ENCODE results near the gene MTG1.

MTG1 gene

GRCh38 chr10:133444342-133445267, 50.6 kb downstream of the MTG1 start:
- no peak for DNase-seq (ENCODE audit: low read depth)
- TF ChIP-seq, protein P1, sequence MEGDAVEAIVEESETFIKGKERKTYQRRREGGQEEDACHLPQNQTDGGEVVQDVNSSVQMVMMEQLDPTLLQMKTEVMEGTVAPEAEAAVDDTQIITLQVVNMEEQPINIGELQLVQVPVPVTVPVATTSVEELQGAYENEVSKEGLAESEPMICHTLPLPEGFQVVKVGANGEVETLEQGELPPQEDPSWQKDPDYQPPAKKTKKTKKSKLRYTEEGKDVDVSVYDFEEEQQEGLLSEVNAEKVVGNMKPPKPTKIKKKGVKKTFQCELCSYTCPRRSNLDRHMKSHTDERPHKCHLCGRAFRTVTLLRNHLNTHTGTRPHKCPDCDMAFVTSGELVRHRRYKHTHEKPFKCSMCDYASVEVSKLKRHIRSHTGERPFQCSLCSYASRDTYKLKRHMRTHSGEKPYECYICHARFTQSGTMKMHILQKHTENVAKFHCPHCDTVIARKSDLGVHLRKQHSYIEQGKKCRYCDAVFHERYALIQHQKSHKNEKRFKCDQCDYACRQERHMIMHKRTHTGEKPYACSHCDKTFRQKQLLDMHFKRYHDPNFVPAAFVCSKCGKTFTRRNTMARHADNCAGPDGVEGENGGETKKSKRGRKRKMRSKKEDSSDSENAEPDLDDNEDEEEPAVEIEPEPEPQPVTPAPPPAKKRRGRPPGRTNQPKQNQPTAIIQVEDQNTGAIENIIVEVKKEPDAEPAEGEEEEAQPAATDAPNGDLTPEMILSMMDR (conservative IDR thresholded peaks at IDR 0.05; ENCODE audit: low read length), result no peak
- H3K4me3 ChIP-seq (ENCODE audit: low read length), result no peak overlapping the region

DNA sequence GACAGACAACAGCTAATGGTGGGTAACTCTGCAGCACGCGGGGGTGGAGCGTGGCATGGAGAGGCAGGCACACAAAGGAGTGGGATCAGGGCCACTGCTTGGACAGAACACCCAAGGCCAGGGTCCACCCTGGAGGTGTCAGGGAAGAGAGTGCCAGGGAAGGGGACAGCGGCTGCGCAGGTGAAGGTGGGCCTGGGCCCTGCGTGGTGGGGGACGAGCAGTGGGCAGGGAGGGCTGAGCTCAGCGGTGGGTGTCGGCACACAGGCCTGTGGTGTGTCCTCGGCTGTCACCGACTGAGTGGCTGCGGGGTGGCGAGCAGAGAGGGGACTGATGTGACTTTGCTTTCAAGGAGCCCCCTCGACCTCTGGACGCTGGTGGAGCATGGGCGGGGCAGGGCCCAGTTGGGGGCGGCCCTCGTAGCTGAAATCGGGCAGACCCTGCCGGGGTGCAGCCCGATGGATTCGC, 51.3 kb downstream of the MTG1 start:
- no peak overlapping the region for H3K4me3 ChIP-seq (ENCODE audit: low read length)
- no peak for DNase-seq (ENCODE audit: low read depth)
- TF ChIP-seq, protein P1 (conservative IDR thresholded peaks at IDR 0.05; ENCODE audit: low read length), result no peak

DNA sequence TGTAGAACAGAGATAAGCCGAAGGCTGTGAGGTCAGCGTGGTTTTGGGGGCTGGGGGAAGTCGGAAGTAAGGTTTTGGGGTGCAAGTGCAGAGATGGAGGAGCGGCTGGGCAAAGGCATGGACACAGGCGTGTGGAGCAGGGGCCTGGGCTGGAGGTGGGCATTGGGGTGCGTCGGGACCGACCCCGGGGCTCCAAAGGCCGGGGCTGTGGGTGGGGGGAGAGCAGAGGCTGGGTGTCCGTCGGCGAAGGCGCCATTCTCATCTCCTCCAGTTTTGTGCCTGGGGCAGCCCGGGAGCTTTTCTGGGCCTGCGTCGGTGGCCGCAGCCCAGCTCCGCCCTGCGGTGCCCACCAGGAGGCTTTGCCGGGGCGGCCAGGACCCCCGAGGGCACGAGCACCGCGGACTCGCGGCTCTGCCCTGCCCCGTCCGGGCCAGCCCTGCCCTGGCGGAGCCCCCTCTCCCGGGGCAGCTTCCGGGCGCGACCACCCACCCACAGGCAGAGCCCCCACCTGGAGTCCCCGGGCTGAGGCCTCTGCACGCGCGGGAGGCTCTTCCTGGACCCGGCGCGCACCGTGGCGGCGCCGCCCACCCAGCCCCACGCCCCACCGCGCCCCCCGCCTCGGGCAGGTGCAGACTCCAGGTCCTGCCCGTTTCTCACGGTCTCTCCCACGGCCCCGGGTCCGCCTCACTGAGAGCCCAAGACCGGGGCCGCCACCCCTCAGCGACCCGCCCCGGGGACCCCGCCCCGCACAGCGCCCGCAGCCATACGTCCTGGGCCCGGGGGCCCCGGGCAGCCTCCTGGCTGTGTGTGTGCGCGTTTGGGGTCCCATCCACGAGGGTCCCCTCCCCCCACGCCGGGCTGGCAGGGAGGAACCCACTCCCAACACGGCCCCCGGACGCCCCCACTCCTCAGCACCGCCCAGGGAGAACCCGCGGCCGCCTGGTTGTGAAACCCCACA, 52.1 kb downstream of the MTG1 start:
- TF ChIP-seq, protein P1 (conservative IDR thresholded peaks at IDR 0.05; ENCODE audit: low read length), result no peak
- no peak for DNase-seq (ENCODE audit: low read depth)
- no peak overlapping the region for H3K4me3 ChIP-seq (ENCODE audit: low read length)

GRCh38 chr10:133446979-133447378, 53.0 kb downstream of the MTG1 start:
- DNase-seq (ENCODE audit: low read depth), result no peak
- TF ChIP-seq, protein P1 (conservative IDR thresholded peaks at IDR 0.05; ENCODE audit: low read length), result no peak
- no peak overlapping the region for H3K4me3 ChIP-seq (ENCODE audit: low read length)

DNA sequence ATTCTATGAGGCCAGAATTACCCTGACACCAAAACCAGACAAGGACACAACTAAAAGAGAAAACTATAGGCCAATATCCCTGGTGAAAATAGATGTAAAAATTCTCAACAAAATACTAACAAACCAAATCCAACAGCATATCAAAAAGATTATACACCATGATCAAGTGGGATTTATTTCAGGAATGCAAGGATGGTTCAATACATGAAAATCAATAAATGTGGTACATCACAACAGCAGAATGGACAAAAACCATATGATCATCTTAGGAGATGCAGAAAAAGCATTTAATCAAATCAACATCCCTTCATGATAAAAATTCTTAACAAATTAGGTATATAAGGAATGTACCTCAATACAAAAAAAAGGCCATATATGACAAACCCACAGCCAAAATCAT, 54.2 kb downstream of the MTG1 start:
- TF ChIP-seq, protein P1 (conservative IDR thresholded peaks at IDR 0.05; ENCODE audit: low read length), result no peak
- no peak for DNase-seq (ENCODE audit: low read depth)
- H3K4me3 ChIP-seq (ENCODE audit: low read length), result no peak overlapping the region

DNA sequence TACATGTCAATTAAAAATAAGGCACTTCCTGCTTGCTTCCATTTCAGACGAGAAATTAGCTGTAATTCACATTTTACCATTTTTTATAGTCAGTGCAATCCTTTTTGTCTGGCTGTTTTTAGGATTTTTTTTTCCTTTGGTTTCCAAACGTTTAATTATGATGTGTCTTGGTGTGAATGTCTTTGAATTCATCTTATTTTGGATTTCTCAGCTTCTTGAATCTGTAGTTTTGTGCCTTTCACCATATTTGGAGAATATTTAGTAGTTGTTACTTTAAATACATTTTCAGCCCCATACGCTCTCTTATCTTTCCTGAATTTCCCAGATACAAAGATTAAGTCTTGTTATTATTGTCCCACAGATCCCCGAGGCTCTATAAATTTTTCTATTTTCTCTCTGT, 57.4 kb downstream of the MTG1 start:
- no peak for DNase-seq (ENCODE audit: low read depth)
- no peak overlapping the region for H3K4me3 ChIP-seq (ENCODE audit: low read length)
- TF ChIP-seq, protein P1 (conservative IDR thresholded peaks at IDR 0.05; ENCODE audit: low read length), result no peak
